RWPE2 (cell line): ENCODE measurements around the gene CCDC12.

ENCODE experiments used
- ATAC-seq: fragments of 200-7000 bp; cut with Tn5 transposase; 3 replicates; pipeline ENCODE4 v1.9.1; 2021; ENCODE audit warnings: low read depth
- DNase-seq: peaks from one replicate; pipeline ENCODE4 v3.0.0-alpha.2; 2020; ENCODE audit warnings: low spot score
- H3K27ac ChIP-seq: fragments of 450-650 bp; 2 replicates; pipeline ENCODE4 v1.5.1; 2017; ENCODE audit warnings: mild to moderate bottlenecking; ENCODE audit not compliant: poor library complexity, severe bottlenecking
- H3K27me3 ChIP-seq: fragments of 250-450 bp; sonication (Bioruptor Pico); 2 replicates; pipeline ENCODE4 v1.5.1; 2021; ENCODE audit warnings: mild to moderate bottlenecking, moderate library complexity; ENCODE audit not compliant: insufficient read depth, poor library complexity, severe bottlenecking
- H3K36me3 ChIP-seq: fragments of 250-450 bp; sonication (Bioruptor Pico); 2 replicates; pipeline ENCODE4 v1.5.1; 2020; ENCODE audit warnings: low read depth, mild to moderate bottlenecking, moderate library complexity
- H3K4me1 ChIP-seq: fragments of 250-450 bp; sonication (Bioruptor Pico); 2 replicates; pipeline ENCODE4 v1.5.1; 2021; ENCODE audit warnings: mild to moderate bottlenecking, moderate library complexity; ENCODE audit not compliant: insufficient read depth, poor library complexity, severe bottlenecking
- H3K4me3 ChIP-seq: fragments of 250-450 bp; sonication (Bioruptor Pico); 2 replicates; pipeline ENCODE4 v1.5.1; 2021; ENCODE audit warnings: mild to moderate bottlenecking, moderate library complexity; ENCODE audit not compliant: severe bottlenecking
- H3K9me3 ChIP-seq: fragments of 250-450 bp; sonication (Bioruptor Pico); 2 replicates; pipeline ENCODE4 v1.5.1; 2021; ENCODE audit warnings: mild to moderate bottlenecking, moderate library complexity; ENCODE audit not compliant: severe bottlenecking
- CTCF ChIP-seq: fragments of 450-650 bp; IDR thresholded peaks from one replicate; pipeline ENCODE4 v1.5.1; 2017; ENCODE audit warnings: mild to moderate bottlenecking, moderate library complexity; ENCODE audit not compliant: poor library complexity, severe bottlenecking

Gene CCDC12

GRCh38 chr3:46910166-46910760 is 66.3 kb downstream of the CCDC12 start:
- H3K27me3 ChIP-seq = no peaks in the 10 kb centered on the region
- peaks cover 10% of the 10 kb centered on the region for H3K4me1 ChIP-seq
- TF ChIP-seq CTCF = no peak
- no peak overlapping the region for H3K4me3 ChIP-seq
- H3K27ac ChIP-seq = no peak overlapping the region
- peak; percentile 38 for DNase-seq
- no peaks in the 10 kb centered on the region for H3K9me3 ChIP-seq
- no peak for ATAC-seq
- no peaks in the 10 kb centered on the region for H3K36me3 ChIP-seq

GRCh38 chr3:46909535-46910161 is 66.9 kb downstream of the CCDC12 start:
- peak; percentile 78 for DNase-seq
- H3K9me3 ChIP-seq = no peaks in the 10 kb centered on the region
- no peak overlapping the region for H3K4me3 ChIP-seq
- no peaks in the 10 kb centered on the region for H3K36me3 ChIP-seq
- peak; percentile 90 for TF ChIP-seq CTCF
- peak; percentile 63 for ATAC-seq
- no peak overlapping the region for H3K27ac ChIP-seq
- peaks cover 10% of the 10 kb centered on the region for H3K4me1 ChIP-seq
- H3K27me3 ChIP-seq = no peaks in the 10 kb centered on the region

GRCh38 chr3:46908986-46909534 is 67.5 kb downstream of the CCDC12 start:
- Histone ChIP-seq H3K4me3 (no peak overlapping the region), H3K27me3 (no peaks in the 10 kb centered on the region), H3K9me3 (no peaks in the 10 kb centered on the region), H3K4me1 (peaks cover 8% of the 10 kb centered on the region), H3K27ac (no peak overlapping the region), H3K36me3 (no peaks in the 10 kb centered on the region)
- DNase-seq (peak; percentile 37), ATAC-seq (no peak)
- TF ChIP-seq CTCF = no peak

- no peaks in the 10 kb centered on the region for H3K36me3 ChIP-seq
- no peak for ATAC-seq
- no peak overlapping the region for H3K27ac ChIP-seq
- H3K27me3 ChIP-seq = no peaks in the 10 kb centered on the region
- H3K4me1 ChIP-seq = peaks cover 2% of the 10 kb centered on the region
- no peaks in the 10 kb centered on the region for H3K9me3 ChIP-seq
- H3K4me3 ChIP-seq = no peak overlapping the region
- peak; percentile 30 for DNase-seq
- TF ChIP-seq CTCF = no peak
Observed at GRCh38 chr3:46908294-46908985, 68.1 kb downstream of the CCDC12 start.
